ENCODE results near the gene HSPB6. TPM values are rescaled to one million over a fixed set of nuclear protein-coding genes. Genes with fewer than 3 reads are reported as not detected.
A peak's percentile ranks its signal among the peaks of the same experiment; 100 is the strongest.

Gene HSPB6
- polyA plus RNA-seq, 1 of the 3 experiments (the other 2 are of a cell fraction): 0.43 TPM

- Histone ChIP-seq H2AFZ (ENCODE audit: low read depth) (peak overlapping the region; percentile 95; the same call in 1 of the 2 replicates), H3K4me3 (ENCODE audit: low read depth in 2 of 2, low read length in 1 of 2) (peak overlapping the region; percentile 63 to 88), H3K27me3 (ENCODE audit: insufficient read depth) (no peaks in the 10 kb centered on the region), H3K79me2 (ENCODE audit: insufficient read depth) (peaks cover 6% of the 10 kb centered on the region), H3K36me3 (replicated peaks in 1 of 2; ENCODE audit: control insufficient read depth in 1 of 2, insufficient read depth in 2 of 2, low read length in 1 of 2) (peaks cover 6 to 29% of the 10 kb centered on the region in 2 experiments), H4K20me1 (ENCODE audit: insufficient read depth) (no peaks in the 10 kb centered on the region), H3F3A (replicated peaks; ENCODE audit: insufficient read depth) (peaks cover 12% of the 10 kb centered on the region), H3K4me2 (peak overlapping the region; percentile 97), H3K9ac (peak overlapping the region; percentile 49; the same call in 1 of the 2 replicates), H3K4me1 (ENCODE audit: control insufficient read depth in 1 of 2, insufficient read depth in 2 of 2, low read depth in 1 of 2, low read length in 1 of 2) (peaks cover 4 to 20% of the 10 kb centered on the region in 2 experiments; a peak in 2 of 4 replicates), H3K27ac (ENCODE audit: low read depth in 2 of 2, low read length in 1 of 2) (peak overlapping the region; percentile 63 to 90; a peak in 3 of 4 replicates), H3K9me3 (no peaks in the 10 kb centered on the region), H3K9me2 (no peaks in the 10 kb centered on the region)
- TF ChIP-seq FOSL2 (IDR thresholded peaks at IDR 0.05; ENCODE audit: borderline replicate concordance, low read depth) (no peak), USF2 (IDR thresholded peaks at IDR 0.05; ENCODE audit: borderline replicate concordance, low read depth, low read length) (no peak), EZH2phosphoT487 (IDR thresholded peaks at IDR 0.05; ENCODE audit: borderline replicate concordance, low read depth) (no peak), USF1 (IDR thresholded peaks at IDR 0.05; ENCODE audit: borderline replicate concordance, low read depth) (no peak), IRF3 (IDR thresholded peaks at IDR 0.05; ENCODE audit: low read depth, low read length) (no peak), ZBTB33 (IDR thresholded peaks at IDR 0.05; ENCODE audit: borderline replicate concordance, low read depth) (no peak), CTCF (IDR thresholded peaks at IDR 0.05) (no peak), ELF1 (IDR thresholded peaks at IDR 0.05) (no peak), RXRA (IDR thresholded peaks at IDR 0.05; ENCODE audit: borderline replicate concordance, low read depth) (no peak), FOXM1 (IDR thresholded peaks at IDR 0.05; ENCODE audit: low read depth) (no peak), SIN3A (IDR thresholded peaks at IDR 0.05; ENCODE audit: borderline replicate concordance, low read depth, low read length) (no peak)
- POLR2A ChIA-PET: interaction anchor here (1.2 to 2.0 kb wide), 7 partner anchors 11 to 93 kb away, joined by 3 to 10 read pairs (median 4); partner anchors contain the start of genes COX6B1 and HSPB6
- WGBS (ENCODE audit: low lambda C conversion rate): 19% methylated on average over 11 of the region's 12 CpGs
- no peak for DNase-seq
- CTCF ChIA-PET: interaction anchor here (0.6 to 1.6 kb wide), 6 partner anchors 19 to 697 kb away, joined by 3 to 7 read pairs (median 4); partner anchors contain the start of gene COX6B1
These were observed 15.7 kb downstream of the HSPB6 start for GRCh38 chr19:35741203-35741515.

Data from SK-N-SH (cell line).